Natural killer cell (primary cell): ENCODE measurements around the gene PRKACA. TPM values are rescaled to one million over a fixed set of nuclear protein-coding genes. Genes with fewer than 3 reads are reported as not detected.
A peak's percentile ranks its signal among the peaks of the same experiment; 100 is the strongest.

Experiments used
- ATAC-seq, 3 donors: fragments of 150-1000 bp in 2 of 3; fragments of 200-7000 bp in 1 of 3; cut with Tn5 transposase; 1 replicate in 1 of 3; 2 replicates in 2 of 3; pipeline ENCODE4 v1.10.0; 2021; ENCODE audit warnings: mild to moderate bottlenecking in 2 of 3, moderate library complexity in 2 of 3
- DNase-seq, 2 donors: peaks; one replicate each; pipeline versions ENCODE4 v3.0.0 to v3.0.0-alpha.2; 2013 to 2021; ENCODE audit warnings: mixed read lengths in 1 of 2
- H3K27ac ChIP-seq: one replicate; pipeline ENCODE4 v1.5.1; 2013; ENCODE audit warnings: mild to moderate bottlenecking, low read length
- H3K27me3 ChIP-seq: one replicate; pipeline ENCODE4 v1.6.1; 2013; ENCODE audit warnings: low read length; ENCODE audit not compliant: control insufficient read depth, insufficient read depth
- H3K36me3 ChIP-seq: one replicate; pipeline ENCODE4 v1.6.1; 2013; ENCODE audit warnings: low read length; ENCODE audit not compliant: control insufficient read depth, insufficient read depth
- H3K4me1 ChIP-seq: one replicate; pipeline ENCODE4 v1.6.1; 2013; ENCODE audit warnings: low read length; ENCODE audit not compliant: control insufficient read depth, insufficient read depth
- H3K4me3 ChIP-seq: one replicate; pipeline ENCODE4 v1.5.1; 2013; ENCODE audit warnings: low read length
- H3K9me3 ChIP-seq: one replicate; pipeline ENCODE4 v1.6.1; 2013; ENCODE audit warnings: low read length; ENCODE audit not compliant: control insufficient read depth, insufficient read depth
- H3K27ac Mint-ChIP-seq, 2 donors: one replicate each; pipeline ENCODE4 v1.8.0; 2022; ENCODE audit warnings: mild to moderate bottlenecking in 2 of 2, mixed read lengths in 2 of 2, moderate library complexity in 1 of 2
- H3K27me3 Mint-ChIP-seq, 2 donors: one replicate each; pipeline ENCODE4 v1.8.0; 2022; ENCODE audit warnings: low read depth in 2 of 2, mixed read lengths in 2 of 2
- H3K36me3 Mint-ChIP-seq: one replicate; pipeline ENCODE4 v1.8.0; 2022; ENCODE audit warnings: mixed read lengths
- H3K4me1 Mint-ChIP-seq, 2 donors: one replicate each; pipeline ENCODE4 v1.8.0; 2022; ENCODE audit warnings: mixed read lengths in 2 of 2
- H3K4me3 Mint-ChIP-seq: one replicate; pipeline ENCODE4 v1.8.0; 2022; ENCODE audit warnings: mild to moderate bottlenecking, moderate library complexity, mixed read lengths
- H3K9me3 Mint-ChIP-seq, 2 donors: one replicate each; pipeline ENCODE4 v1.8.0; 2022; ENCODE audit warnings: mixed read lengths in 2 of 2
- WGBS: methylation state at CpG from one replicate; pipeline ENCODE4 v1.1.7; 2013; ENCODE audit warnings: missing lambda C conversion rate; ENCODE audit not compliant: insufficient coverage; 5-methylcytosine and 5-hydroxymethylcytosine counted together
- intact Hi-C: fragments of 100-400 bp; cut with micrococcal nuclease; formaldehyde crosslinking; loops from one replicate; pipeline ENCODE4 v1.14.2; 2022
- total RNA-seq, 4 donors: library from RNA; stranded (reverse); fragments of 120-200 nt in 1 of 4; gene quantifications; one replicate each; pipeline versions ENCODE4 v1.2.3 to v1.2.4, GENCODE V29; 2013 to 2022
- TF ChIP-seq, protein P1 (sequence below): fragments of 200-600 bp; IDR thresholded peaks from one replicate; pipeline ENCODE4 v1.8.0; 2022; ENCODE audit warnings: antibody characterized with exemption

PRKACA gene
- total RNA-seq, 3 donors from 2014 or later (not counting 1 experiment from before 2014, with no cell fraction given) = 68.6 to 71.8 (median 69.3) TPM

GRCh38 chr19:14081797-14082674 is 35.5 kb downstream of the PRKACA start:
- no peaks in the 10 kb centered on the region for H3K9me3 Mint-ChIP-seq
- ATAC-seq (peak in 1 of 3 donors; percentile 24), DNase-seq (peak in 1 of 2 donors; percentile 77)
- peak overlapping the region; percentile 94 to 96 for H3K27ac Mint-ChIP-seq
- no peaks in the 10 kb centered on the region for H3K27me3 Mint-ChIP-seq
- 27% methylated on average over 24 of the region's 24 CpGs for WGBS
- no peaks in the 10 kb centered on the region for H3K36me3 Mint-ChIP-seq
- H3K27me3 ChIP-seq = no peaks in the 10 kb centered on the region
- intact Hi-C loops = loop anchor here (1.0 to 5.0 kb wide), 4 partner anchors 9 to 75 kb away; partner anchors contain the start of genes ASF1B, PRKACA and RFX1
- H3K4me3 ChIP-seq = peak overlapping the region; percentile 49
- TF ChIP-seq, protein P1, sequence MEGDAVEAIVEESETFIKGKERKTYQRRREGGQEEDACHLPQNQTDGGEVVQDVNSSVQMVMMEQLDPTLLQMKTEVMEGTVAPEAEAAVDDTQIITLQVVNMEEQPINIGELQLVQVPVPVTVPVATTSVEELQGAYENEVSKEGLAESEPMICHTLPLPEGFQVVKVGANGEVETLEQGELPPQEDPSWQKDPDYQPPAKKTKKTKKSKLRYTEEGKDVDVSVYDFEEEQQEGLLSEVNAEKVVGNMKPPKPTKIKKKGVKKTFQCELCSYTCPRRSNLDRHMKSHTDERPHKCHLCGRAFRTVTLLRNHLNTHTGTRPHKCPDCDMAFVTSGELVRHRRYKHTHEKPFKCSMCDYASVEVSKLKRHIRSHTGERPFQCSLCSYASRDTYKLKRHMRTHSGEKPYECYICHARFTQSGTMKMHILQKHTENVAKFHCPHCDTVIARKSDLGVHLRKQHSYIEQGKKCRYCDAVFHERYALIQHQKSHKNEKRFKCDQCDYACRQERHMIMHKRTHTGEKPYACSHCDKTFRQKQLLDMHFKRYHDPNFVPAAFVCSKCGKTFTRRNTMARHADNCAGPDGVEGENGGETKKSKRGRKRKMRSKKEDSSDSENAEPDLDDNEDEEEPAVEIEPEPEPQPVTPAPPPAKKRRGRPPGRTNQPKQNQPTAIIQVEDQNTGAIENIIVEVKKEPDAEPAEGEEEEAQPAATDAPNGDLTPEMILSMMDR = no peak
- no peaks in the 10 kb centered on the region for H3K9me3 ChIP-seq
- H3K4me1 Mint-ChIP-seq = peaks cover 6 to 14% of the 10 kb centered on the region in 2 donors
- peak overlapping the region; percentile 76 for H3K27ac ChIP-seq
- H3K36me3 ChIP-seq = no peaks in the 10 kb centered on the region
- peaks cover 18% of the 10 kb centered on the region for H3K4me1 ChIP-seq
- H3K4me3 Mint-ChIP-seq = peak overlapping the region; percentile 97

DNA sequence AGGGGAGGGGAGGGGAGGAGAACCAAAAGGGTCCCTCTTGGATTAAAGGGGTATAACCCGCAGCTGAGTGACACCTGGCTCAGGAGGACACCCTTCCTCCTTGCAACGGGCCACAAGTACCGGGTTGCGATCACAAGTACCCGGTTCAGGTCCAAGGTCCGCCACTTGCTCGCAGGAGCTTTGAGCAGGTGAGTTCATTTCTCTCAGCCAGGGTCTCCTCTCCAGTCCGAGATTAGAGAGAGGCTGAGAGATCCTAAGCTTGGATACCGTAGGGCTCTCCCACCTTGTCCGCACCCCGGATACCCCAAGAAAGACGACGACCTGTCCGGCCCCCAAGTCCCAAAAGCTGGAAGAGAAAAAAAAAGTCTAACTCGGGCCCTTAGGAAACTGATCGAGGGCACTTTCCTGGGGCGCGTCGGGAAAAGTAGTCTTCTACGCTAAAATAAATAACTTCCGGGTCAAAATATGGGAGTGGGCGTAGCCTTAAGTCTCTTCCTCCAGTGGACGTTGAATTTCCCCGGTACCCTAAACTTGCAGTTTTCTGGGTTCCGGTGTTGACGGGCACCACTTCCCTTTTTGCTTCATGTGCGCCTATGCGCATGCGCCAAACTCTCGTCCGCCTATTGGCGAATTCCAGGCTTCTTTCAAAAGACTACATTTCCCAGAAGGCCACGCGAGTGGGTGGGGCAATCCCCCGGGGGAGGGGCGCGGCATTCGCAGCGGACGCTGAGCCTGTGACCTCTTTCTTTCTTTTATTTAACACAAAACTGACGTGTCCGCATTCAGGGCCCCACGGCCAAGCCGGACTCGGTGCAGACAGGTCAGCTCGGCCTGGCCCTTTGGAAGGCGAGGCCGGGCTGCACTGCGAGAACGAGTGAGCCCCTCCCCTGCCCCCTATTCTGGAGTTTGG is 36.4 kb downstream of the PRKACA start:
- peaks cover 18% of the 10 kb centered on the region for H3K4me1 ChIP-seq
- Mint-ChIP-seq H3K9me3 (no peaks in the 10 kb centered on the region), H3K27me3 (no peaks in the 10 kb centered on the region), H3K4me1 (peaks cover 6 to 14% of the 10 kb centered on the region in 2 donors), H3K4me3 (peak overlapping the region; percentile 97), H3K27ac (peak overlapping the region; percentile 94 to 96), H3K36me3 (no peaks in the 10 kb centered on the region)
- DNase-seq (peak; percentile 99 to 100), ATAC-seq (peak; percentile 92 to 97 (median 94))
- no peaks in the 10 kb centered on the region for H3K27me3 ChIP-seq
- WGBS = under 1% methylated on average over 50 of the region's 50 CpGs
- intact Hi-C loops = loop anchor here (1.0 to 5.0 kb wide), 4 partner anchors 10 to 74 kb away; partner anchors contain the start of genes ASF1B, PRKACA and RFX1
- no peaks in the 10 kb centered on the region for H3K9me3 ChIP-seq
- peak overlapping the region; percentile 49 for H3K4me3 ChIP-seq
- H3K36me3 ChIP-seq = no peaks in the 10 kb centered on the region
- TF ChIP-seq, protein P1 = no peak
- peak overlapping the region; percentile 78 for H3K27ac ChIP-seq

DNA sequence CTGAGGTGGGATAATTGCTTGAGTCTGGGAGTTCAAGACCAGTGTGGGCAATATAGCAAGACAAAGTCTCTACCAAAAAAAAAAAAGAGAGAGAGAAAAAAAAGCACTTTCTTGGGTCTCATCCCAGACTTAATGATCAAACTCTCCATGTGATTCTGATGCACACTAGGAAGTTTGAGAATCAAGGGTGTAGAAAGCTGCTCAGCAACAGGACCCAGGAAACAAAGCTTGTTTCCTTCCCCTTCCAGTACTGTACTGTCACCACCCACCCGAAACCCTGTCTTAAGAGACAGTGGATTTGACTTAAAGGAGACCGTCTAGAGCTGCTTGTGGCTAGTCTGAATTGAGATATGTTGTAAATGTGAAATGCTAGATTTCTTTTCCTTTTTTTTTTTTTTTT is 39.2 kb downstream of the PRKACA start:
- H3K27me3 ChIP-seq = no peaks in the 10 kb centered on the region
- TF ChIP-seq, protein P1 = no peak
- peaks cover 38% of the 10 kb centered on the region for H3K4me1 ChIP-seq
- Mint-ChIP-seq H3K4me1 (peaks cover 20 to 33% of the 10 kb centered on the region in 2 donors), H3K36me3 (no peaks in the 10 kb centered on the region), H3K4me3 (no peak overlapping the region), H3K9me3 (no peaks in the 10 kb centered on the region), H3K27me3 (no peaks in the 10 kb centered on the region), H3K27ac (no peak overlapping the region)
- DNase-seq = no peak
- H3K36me3 ChIP-seq = no peaks in the 10 kb centered on the region
- no peaks in the 10 kb centered on the region for H3K9me3 ChIP-seq
- no peak for ATAC-seq
- H3K27ac ChIP-seq = no peak overlapping the region
- 86% methylated on average over 1 of the region's 2 CpGs for WGBS
- no peak overlapping the region for H3K4me3 ChIP-seq
- intact Hi-C loops = no loop called here
